NCI-H1436 treated with DMSO at 0.1 percent for 48 hours (cell line): ENCODE data around the gene ZBTB4.

Experiments
- DNase-seq: peaks from one replicate; lab custom pipeline; 2025; lab: John Stamatoyannopoulos, UW

The ZBTB4 gene, protein sequence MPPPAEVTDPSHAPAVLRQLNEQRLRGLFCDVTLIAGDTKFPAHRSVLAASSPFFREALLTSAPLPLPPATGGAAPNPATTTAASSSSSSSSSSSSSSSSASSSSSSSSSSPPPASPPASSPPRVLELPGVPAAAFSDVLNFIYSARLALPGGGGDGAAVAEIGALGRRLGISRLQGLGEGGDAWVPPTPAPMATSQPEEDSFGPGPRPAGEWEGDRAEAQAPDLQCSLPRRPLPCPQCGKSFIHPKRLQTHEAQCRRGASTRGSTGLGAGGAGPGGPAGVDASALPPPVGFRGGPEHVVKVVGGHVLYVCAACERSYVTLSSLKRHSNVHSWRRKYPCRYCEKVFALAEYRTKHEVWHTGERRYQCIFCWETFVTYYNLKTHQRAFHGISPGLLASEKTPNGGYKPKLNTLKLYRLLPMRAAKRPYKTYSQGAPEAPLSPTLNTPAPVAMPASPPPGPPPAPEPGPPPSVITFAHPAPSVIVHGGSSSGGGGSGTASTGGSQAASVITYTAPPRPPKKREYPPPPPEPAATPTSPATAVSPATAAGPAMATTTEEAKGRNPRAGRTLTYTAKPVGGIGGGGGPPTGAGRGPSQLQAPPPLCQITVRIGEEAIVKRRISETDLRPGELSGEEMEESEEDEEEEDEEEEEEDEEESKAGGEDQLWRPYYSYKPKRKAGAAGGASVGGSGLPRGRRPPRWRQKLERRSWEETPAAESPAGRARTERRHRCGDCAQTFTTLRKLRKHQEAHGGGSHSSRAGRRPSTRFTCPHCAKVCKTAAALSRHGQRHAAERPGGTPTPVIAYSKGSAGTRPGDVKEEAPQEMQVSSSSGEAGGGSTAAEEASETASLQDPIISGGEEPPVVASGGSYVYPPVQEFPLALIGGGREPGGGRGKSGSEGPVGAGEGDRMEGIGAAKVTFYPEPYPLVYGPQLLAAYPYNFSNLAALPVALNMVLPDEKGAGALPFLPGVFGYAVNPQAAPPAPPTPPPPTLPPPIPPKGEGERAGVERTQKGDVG

DNA sequence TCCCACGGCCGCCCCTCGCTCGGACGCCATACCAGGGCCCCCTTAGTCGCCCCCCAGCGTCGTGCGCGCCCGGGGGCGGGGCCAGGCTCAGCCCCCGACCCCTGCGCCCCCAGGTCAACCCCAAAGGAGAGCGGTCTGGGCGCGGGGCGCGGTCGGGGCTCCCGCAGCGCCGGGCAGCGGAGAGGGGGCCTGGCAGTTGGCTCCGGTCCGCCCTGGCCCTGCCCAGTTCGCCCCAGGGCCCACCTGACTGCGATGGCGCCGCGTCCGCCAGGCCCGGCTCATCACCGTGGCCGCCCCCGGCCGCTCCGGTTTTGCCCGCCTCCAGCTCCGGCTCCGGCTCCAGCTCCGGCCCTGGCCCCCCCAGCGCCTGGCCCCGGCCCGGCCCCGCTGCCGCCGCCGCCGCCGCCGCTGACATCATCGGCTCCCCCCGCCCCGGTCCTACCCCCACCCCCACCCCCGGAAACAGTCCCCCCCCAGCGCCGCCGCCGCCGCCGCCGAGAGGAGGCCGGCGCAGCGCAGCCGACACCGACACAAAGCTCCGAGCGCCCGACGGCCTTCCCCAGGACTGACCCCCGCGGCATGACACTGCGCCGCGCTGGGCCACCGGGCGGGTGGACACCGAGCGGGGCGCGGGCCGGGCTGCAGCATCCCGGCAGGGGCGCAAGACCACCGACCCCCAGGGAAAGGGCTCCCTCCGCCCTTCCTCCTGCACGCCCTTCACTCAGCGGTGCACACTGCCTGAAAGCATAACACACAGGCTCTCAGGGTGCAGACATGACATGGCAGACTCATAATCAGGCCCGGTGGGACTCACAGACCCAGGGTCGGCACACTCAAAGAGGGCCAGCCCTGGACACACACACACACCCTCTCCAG lies at the start of gene ZBTB4:
ZBTB4 (minus strand) TSS at position 419 of the 876 bp plus-strand sequence. CDS start 12,830 bp downstream, outside the sequence.
- no peak for DNase-seq

DNA sequence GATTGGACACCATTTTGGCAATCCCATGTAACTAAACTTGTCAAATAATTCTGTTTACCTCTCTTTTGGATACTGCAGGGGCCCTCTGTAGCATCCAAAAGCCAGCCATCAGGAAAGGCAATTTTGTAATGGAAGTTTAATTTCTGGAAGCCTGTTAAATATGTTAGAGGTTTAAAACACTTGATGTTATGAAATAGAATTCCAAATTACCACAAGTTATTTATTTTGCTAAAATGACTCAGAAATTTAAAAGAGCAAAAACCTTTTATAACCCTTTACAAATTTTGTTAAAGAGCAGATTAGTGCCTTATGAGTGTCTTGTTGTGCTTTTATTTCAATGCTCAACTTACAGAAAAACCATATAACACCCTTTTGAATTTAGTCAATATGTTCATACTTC lies 49.4 kb upstream of the ZBTB4 start:
- no peak for DNase-seq

DNA sequence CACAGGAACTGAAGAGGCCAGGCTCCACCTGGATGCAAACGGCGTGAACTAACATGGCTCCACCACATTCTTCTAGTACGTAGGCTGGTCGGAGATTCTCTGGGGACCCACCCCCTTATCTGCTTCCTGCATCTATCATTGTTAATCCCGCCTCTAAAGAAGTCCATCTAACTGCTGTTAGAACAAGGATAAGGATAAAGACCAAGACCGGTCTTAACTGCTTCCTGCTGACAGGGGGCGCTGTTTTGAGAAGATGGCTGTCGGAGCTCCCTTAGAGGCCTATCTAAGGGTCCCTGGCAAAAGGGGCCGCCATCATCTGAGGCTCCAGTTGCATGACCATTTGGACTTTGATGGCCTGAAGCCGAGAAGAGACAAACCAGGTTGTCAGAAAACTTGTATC lies 43.6 kb upstream of the ZBTB4 start:
- DNase-seq, result no peak

DNA sequence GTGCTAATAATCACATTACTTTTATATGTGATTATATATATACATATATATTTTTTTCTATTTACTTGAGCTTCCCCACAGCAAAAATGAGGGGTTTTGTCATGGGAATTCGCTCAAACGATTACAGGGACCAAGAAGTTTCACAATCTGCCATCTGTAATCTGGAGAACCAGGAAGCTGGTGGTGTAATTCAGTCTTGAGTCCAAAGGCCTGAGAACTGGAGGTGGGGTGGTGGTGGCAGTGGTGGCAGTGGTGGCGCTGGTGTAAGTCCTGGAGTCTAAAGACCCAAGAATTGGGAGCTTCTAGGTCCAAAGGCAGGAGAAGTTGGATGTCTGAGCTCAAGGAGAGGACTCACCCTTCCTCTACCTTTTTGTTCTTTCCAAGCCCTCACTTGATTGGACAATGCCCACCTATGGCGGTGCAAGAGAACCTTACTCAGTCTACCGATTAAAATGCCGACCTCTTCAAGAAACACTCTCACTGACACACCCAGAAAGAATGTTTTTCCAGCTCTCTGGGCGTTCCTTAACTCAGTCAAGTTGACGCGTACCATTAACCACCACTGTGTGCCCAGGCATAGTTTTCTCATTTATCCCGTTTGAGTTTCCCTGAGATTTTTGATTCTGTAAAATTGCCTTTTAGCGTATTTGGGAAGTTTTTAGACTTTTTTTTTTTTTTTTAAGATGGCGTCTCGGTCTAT lies 36.6 kb upstream of the ZBTB4 start:
- DNase-seq, result no peak

DNA sequence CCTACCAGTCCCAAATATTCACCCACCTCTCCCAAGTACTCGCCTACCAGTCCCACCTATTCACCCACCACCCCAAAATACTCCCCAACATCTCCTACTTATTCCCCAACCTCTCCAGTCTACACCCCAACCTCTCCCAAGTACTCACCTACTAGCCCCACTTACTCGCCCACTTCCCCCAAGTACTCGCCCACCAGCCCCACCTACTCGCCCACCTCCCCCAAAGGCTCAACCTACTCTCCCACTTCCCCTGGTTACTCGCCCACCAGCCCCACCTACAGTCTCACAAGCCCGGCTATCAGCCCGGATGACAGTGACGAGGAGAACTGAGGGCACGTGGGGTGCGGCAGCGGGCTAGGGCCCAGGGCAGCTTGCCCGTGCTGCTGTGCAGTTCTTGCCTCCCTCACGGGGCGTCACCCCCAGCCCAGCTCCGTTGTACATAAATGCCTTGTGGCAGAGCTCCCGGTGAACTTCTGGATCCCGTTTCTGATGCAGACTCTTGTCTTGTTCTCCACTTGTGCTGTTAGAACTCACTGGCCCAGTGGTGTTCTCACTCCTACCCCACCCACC lies 34.5 kb upstream of the ZBTB4 start:
- no peak for DNase-seq

DNA sequence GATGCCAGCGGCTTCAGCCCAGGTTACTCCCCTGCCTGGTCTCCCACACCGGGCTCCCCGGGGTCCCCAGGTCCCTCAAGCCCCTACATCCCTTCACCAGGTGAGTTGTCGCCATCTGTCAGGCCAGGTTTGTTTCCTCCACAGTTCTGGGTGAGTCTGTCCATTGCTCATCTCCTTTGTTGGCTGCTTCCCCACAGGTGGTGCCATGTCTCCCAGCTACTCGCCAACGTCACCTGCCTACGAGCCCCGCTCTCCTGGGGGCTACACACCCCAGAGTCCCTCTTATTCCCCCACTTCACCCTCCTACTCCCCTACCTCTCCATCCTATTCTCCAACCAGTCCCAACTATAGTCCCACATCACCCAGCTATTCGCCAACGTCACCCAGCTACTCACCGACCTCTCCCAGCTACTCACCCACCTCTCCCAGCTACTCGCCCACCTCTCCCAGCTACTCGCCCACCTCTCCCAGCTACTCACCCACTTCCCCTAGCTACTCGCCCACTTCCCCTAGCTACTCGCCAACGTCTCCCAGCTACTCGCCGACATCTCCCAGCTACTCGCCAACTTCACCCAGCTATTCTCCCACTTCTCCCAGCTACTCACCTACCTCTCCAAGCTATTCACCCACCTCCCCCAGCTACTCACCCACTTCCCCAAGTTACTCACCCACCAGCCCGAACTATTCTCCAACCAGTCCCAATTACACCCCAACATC lies 33.6 kb upstream of the ZBTB4 start:
- no peak for DNase-seq

DNA sequence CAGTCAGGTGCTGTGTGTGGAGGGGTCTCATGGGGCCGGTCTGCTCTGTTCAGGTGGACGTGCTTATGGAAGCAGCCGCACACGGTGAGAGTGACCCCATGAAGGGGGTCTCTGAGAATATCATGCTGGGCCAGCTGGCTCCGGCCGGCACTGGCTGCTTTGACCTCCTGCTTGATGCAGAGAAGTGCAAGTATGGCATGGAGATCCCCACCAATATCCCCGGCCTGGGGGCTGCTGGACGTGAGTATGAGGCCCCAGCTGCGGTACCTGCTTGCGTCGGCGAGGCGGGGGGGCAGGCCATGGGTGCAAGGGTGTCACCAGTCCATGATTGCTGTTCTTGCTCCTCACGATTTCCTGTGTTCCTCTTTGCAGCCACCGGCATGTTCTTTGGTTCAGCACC lies 32.7 kb upstream of the ZBTB4 start:
- no peak for DNase-seq

DNA sequence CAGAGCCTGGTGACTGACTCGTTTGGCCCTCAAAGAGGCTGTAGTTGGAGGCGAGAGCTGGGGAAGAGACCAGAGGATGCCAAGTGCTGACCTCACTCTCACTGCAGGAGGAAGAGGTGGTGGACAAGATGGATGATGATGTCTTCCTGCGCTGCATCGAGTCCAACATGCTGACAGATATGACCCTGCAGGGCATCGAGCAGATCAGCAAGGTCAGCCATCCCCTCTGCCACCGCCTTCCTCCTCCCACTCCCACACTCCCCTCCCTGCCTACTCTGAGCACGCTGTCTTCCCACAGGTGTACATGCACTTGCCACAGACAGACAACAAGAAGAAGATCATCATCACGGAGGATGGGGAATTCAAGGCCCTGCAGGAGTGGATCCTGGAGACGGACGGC lies 31.7 kb upstream of the ZBTB4 start:
- DNase-seq, result no peak

DNA sequence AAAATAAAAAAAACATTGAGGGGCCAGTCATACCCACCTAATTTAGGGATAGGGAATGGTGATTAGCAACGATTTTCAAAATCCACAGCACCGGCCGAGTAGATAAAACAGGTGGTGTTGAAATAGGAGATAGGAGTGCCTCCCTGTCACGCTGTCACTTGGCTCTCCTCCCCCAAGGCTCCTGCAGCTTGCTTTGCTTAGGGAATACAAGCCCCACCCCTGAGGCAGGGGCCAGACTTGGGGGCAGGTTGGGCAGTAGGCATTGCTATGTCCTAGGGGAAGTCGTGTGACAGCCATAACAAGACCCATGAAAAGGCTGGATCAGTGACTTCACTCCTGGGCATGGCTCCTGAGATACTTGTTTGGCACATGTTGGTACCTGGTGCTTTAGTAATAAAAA lies 30.5 kb upstream of the ZBTB4 start:
- DNase-seq, result no peak

DNA sequence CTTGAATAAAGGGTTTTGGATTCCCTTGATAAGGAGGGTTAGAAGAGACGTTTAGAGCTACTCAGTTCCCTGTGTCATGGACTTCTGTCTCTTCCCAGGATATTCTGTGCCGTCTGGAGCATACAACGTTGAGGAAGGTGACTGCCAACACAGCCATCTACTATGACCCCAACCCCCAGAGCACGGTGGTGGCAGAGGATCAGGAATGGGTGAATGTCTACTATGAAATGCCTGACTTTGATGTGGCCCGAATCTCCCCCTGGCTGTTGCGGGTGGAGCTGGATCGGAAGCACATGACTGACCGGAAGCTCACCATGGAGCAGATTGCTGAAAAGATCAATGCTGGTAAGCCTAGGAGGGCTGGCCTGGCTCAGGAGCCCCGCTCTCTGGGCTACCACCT lies 29.4 kb upstream of the ZBTB4 start:
- no peak for DNase-seq

DNA sequence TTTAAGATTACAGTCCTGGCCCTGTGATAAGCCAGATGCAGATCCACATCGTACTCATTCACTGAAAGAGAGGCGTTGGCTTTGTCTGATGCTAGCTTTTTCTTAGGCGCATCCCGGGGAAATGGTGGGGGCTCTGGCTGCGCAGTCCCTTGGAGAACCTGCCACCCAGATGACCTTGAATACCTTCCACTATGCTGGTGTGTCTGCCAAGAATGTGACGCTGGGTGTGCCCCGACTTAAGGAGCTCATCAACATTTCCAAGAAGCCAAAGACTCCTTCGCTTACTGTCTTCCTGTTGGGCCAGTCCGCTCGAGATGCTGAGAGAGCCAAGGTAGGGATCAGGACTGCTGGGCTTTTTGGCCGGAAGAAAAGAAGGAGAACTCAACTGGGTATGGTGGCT lies 28.7 kb upstream of the ZBTB4 start:
- DNase-seq, result no peak

DNA sequence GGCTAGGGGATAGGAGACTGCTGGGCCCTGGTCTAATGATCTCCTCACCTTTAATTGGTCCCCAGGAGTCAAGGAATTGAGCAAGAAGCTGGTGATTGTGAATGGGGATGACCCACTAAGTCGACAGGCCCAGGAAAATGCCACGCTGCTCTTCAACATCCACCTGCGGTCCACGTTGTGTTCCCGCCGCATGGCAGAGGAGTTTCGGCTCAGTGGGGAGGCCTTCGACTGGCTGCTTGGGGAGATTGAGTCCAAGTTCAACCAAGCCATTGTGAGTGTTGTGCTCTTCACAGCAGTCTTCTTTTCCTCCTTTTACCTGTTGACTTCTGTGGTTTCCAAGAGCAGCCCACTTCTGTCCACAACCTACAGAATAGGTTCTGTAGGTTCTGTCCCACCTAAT lies 24.1 kb upstream of the ZBTB4 start:
- no peak for DNase-seq

DNA sequence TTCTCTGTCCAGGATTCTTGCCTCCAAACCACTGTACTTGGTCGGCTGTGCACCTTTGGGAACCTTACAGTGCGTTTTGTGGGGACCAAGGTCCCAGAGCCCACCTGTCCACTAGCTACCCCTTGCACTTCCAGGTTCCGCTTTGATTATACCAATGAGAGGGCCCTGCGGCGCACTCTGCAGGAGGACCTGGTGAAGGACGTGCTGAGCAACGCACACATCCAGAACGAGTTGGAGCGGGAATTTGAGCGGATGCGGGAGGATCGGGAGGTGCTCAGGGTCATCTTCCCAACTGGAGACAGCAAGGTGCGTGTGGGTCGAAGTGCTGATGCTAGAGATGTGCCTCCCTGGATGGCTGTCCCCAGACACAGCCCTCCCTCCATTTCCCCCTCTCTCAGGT lies 23.6 kb upstream of the ZBTB4 start:
- no peak for DNase-seq

DNA sequence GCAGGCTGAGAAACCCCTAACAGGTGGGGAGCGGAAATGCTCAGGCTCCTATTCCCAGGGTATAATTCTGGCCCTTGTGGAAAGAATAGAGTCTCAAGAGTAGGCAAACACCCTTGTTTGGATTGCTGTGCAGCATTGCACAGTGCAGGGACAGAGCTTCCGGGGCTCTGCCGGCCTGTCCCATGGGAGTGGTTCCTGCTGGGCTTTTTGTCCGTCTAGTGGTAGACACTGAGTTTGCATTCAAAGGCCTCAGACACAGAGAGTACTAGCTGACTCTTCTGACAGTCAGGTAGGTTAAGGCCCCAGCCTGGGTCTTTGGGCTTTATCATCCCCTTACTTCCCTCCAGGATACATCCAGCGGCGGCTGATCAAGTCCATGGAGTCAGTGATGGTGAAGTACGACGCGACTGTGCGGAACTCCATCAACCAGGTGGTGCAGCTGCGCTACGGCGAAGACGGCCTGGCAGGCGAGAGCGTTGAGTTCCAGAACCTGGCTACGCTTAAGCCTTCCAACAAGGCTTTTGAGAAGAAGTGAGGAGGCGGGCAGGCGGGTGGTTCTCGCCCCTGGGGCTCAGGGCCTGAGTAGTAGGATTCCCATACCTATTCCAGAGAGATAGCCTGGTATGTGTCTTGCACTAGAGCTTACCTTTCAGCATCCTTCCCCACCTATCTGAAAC lies 22.9 kb upstream of the ZBTB4 start:
- no peak for DNase-seq

DNA sequence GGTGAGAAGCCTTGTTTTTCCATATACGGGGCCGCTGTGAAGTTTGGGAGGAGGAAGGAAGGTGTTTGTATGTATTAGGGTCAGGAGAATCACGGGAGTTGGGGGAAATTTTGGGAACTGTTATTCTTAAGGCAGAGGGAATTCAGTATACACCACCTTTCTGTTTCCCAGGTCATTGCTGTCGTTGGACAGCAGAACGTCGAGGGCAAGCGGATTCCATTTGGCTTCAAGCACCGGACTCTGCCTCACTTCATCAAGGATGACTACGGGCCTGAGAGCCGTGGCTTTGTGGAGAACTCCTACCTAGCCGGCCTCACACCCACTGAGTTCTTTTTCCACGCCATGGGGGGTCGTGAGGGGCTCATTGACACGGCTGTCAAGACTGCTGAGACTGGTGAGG lies 22.3 kb upstream of the ZBTB4 start:
- no peak for DNase-seq

DNA sequence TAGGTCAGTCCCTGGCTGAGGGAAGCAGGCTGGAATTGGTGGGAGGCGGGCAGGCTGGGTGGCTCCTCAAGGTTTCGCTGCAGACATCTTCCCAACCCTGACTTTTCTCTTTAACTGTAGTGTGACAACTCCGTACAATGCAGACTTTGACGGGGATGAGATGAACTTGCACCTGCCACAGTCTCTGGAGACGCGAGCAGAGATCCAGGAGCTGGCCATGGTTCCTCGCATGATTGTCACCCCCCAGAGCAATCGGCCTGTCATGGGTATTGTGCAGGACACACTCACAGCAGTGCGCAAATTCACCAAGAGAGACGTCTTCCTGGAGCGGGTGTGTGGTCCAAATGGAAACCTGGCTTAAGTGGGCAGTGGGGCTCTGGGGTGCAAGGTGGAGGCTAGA lies 19.7 kb upstream of the ZBTB4 start:
- DNase-seq, result no peak

DNA sequence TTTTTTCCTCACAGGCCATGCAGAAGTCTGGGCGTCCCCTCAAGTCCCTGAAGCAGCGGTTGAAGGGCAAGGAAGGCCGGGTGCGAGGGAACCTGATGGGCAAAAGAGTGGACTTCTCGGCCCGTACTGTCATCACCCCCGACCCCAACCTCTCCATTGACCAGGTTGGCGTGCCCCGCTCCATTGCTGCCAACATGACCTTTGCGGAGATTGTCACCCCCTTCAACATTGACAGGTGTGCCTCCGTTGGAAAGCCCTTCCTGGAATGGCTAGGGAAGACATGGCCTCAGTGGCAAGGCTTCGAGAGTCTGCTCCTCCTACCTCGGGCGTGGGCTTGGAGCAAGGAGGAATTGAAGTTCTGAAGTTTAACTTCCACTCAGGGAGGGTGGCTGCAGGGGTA lies 18.2 kb upstream of the ZBTB4 start:
- no peak for DNase-seq

DNA sequence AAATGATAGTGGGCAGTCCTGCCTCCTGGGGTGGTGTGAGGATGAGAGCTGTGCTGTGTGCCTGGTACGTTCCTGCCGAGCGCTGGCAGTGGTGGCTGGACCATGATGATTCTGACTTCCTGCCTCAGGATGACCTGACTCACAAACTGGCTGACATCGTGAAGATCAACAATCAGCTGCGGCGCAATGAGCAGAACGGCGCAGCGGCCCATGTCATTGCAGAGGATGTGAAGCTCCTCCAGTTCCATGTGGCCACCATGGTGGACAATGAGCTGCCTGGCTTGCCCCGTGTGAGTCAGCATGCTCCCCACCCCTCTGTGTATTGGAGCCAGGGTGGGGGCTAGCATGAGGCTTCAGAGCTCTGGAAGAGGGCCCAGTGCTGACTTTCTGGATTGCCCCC lies 17.8 kb upstream of the ZBTB4 start:
- DNase-seq, result no peak

DNA sequence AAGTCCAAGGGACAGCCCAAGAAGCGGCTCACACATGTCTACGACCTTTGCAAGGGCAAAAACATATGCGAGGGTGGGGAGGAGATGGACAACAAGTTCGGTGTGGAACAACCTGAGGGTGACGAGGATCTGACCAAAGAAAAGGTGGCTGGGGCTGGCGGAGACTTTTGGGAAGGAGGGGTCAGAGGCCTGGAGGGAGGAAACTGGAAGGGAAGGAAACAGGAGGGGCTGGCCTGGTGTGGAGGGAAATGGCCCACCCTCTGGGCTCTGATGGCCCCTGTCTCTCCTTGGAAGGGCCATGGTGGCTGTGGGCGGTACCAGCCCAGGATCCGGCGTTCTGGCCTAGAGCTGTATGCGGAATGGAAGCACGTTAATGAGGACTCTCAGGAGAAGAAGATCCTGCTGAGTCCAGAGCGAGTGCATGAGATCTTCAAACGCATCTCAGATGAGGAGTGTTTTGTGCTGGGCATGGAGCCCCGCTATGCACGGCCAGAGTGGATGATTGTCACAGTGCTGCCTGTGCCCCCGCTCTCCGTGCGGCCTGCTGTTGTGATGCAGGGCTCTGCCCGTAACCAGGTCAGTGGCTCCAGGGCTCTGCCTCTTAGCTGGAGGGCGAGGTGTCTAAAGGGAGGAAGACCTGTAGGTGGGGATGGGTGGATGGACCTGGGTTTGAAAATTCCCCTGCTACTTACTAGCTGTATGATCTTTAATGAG lies 17.2 kb upstream of the ZBTB4 start:
- DNase-seq, result no peak
